Gastrocnemius medialis (tissue), 4 donors: Measurements from ENCODE around the gene TYW1B. TPM values are rescaled to one million over a fixed set of nuclear protein-coding genes. Genes with fewer than 3 reads are reported as not detected.
"Not testable (repeated sequence)": the region's sequence is repeated elsewhere in the genome, so short reads cannot be mapped to it uniquely, and the experiment has no call there.

Experiments used
- ATAC-seq, 2 donors: fragments of 150-250 bp; one replicate each; pipeline ENCODE4 v1.9.1; 2016
- DNase-seq, 2 donors: peaks; one replicate each; pipeline ENCODE4 v3.0.0-alpha.2; 2019
- H3K27ac ChIP-seq, 4 donors: fragments of 200-600 bp; sonication (generic); 1 replicate in 1 of 4; 2 replicates in 3 of 4; pipeline ENCODE4 v1.5.1; 2016 to 2018; ENCODE audit warnings: mild to moderate bottlenecking in 2 of 4, moderate library complexity in 1 of 4
- H3K27me3 ChIP-seq, 3 donors: fragments of 200-600 bp; sonication (generic) in 2 of 3; 1 replicate in 1 of 3; 2 replicates in 2 of 3; pipeline versions ENCODE4 v1.5.1 to v1.6.0; 2016 to 2019; ENCODE audit warnings: mild to moderate bottlenecking in 1 of 3, moderate library complexity in 1 of 3
- H3K36me3 ChIP-seq, 2 donors: fragments of 200-600 bp; sonication (generic) in 1 of 2; one replicate each; pipeline ENCODE4 v1.5.1; 2017 to 2018
- H3K4me1 ChIP-seq, 2 donors: fragments of 200-600 bp; sonication (generic) in 1 of 2; one replicate each; pipeline ENCODE4 v1.5.1; 2016 to 2017; ENCODE audit warnings: mild to moderate bottlenecking in 2 of 2
- H3K4me3 ChIP-seq, 4 donors: fragments of 200-600 bp; sonication (generic) in 3 of 4; 1 replicate in 1 of 4; 2 replicates in 3 of 4; pipeline ENCODE4 v1.5.1; 2016 to 2019; ENCODE audit warnings: mild to moderate bottlenecking in 2 of 4
- H3K9me3 ChIP-seq, 3 donors: fragments of 200-600 bp; sonication (generic) in 2 of 3; 1 replicate in 1 of 3; 2 replicates in 2 of 3; pipeline ENCODE4 v1.5.1; 2016 to 2019
- CTCF ChIP-seq, 5 experiments: fragments of 450-650 bp in 3 of 5; fragments of 200-600 bp in 2 of 5; sonication (generic) in 2 of 5; IDR thresholded peaks in 4 of 5; conservative IDR thresholded peaks in 1 of 5; 1 replicate in 4 of 5; 2 replicates in 1 of 5; pipeline ENCODE4 v1.5.1; 2016 to 2019; ENCODE audit warnings: antibody characterized with exemption in 5 of 5, mild to moderate bottlenecking in 3 of 5, moderate library complexity in 3 of 5
- POLR2A ChIP-seq, 2 donors: fragments of 450-650 bp; IDR thresholded peaks; one replicate each; pipeline ENCODE4 v1.6.1; 2017; ENCODE audit warnings: antibody characterized with exemption in 2 of 2, mild to moderate bottlenecking in 2 of 2, moderate library complexity in 2 of 2
- in situ Hi-C, 4 donors: fragments of 200-750 bp; cut with MboI; loops; one replicate each; pipeline versions ENCODE4 v1.15.0 to v1.8.0; 2017; ENCODE audit warnings: low sequenced_read_pairs in 4 of 4
- intact Hi-C: fragments of 100-400 bp; cut with DNase I; formaldehyde crosslinking; loops from one replicate; pipeline ENCODE4 v1.15.1; 2023; ENCODE audit warnings: low total_unique reads
- total RNA-seq, 4 donors: library from RNA; depleted of rRNA; stranded (reverse); fragments of >200 nt; gene quantifications; one replicate each; pipeline versions ENCODE4 v1.1.0 to v1.2.3, GENCODE V29; 2016

TYW1B gene
- total RNA-seq, 4 donors from 2014 or later: 2.5 to 6.0 (median 2.9) TPM

- peak overlapping the region in 3 of 4 donors; percentile 59 to 65 (median 59) for H3K27ac ChIP-seq
- peak in 1 of 2 donors; percentile 39 for ATAC-seq
- intact Hi-C loops: not testable (repeated sequence)
Measured at GRCh38 chr7:72691442-72691841, 136.6 kb downstream of the TYW1B start.

GRCh38 chr7:72690177-72690576, 137.8 kb downstream of the TYW1B start:
- DNase-seq, H3K4me1 ChIP-seq, in situ Hi-C loops, H3K36me3 ChIP-seq, H3K9me3 ChIP-seq, H3K4me3 ChIP-seq, ATAC-seq, H3K27me3 ChIP-seq, intact Hi-C loops: not testable (repeated sequence)
- peak overlapping the region in 1 of 4 donors; percentile 59 for H3K27ac ChIP-seq

More at GRCh38 chr7:72691442-72691841, 136.6 kb downstream of the TYW1B start:
- H3K9me3 ChIP-seq, DNase-seq, in situ Hi-C loops, H3K4me1 ChIP-seq, H3K36me3 ChIP-seq, H3K4me3 ChIP-seq, H3K27me3 ChIP-seq: not testable (repeated sequence)

- in situ Hi-C loops, H3K4me1 ChIP-seq, DNase-seq, H3K9me3 ChIP-seq, H3K27me3 ChIP-seq, ATAC-seq, H3K36me3 ChIP-seq, intact Hi-C loops, H3K27ac ChIP-seq, H3K4me3 ChIP-seq: not testable (repeated sequence)
Measured at GRCh38 chr7:72689344-72689743, 138.7 kb downstream of the TYW1B start.

GRCh38 chr7:72681211-72681610, 146.8 kb downstream of the TYW1B start:
- ATAC-seq, intact Hi-C loops, H3K9me3 ChIP-seq, DNase-seq, in situ Hi-C loops, H3K36me3 ChIP-seq, H3K27ac ChIP-seq, H3K4me3 ChIP-seq, H3K27me3 ChIP-seq, H3K4me1 ChIP-seq: not testable (repeated sequence)

- ATAC-seq, H3K9me3 ChIP-seq, intact Hi-C loops, H3K4me1 ChIP-seq, DNase-seq, H3K36me3 ChIP-seq, H3K27me3 ChIP-seq, H3K27ac ChIP-seq, H3K4me3 ChIP-seq, in situ Hi-C loops: not testable (repeated sequence)
Measured at GRCh38 chr7:72676880-72677279, 151.1 kb downstream of the TYW1B start.

GRCh38 chr7:72676086-72676690, 151.8 kb downstream of the TYW1B start:
- intact Hi-C loops, ATAC-seq: not testable (repeated sequence)

GRCh38 chr7:72675686-72676085, 152.3 kb downstream of the TYW1B start:
- H3K27me3 ChIP-seq, intact Hi-C loops, H3K4me3 ChIP-seq, H3K9me3 ChIP-seq, H3K27ac ChIP-seq, in situ Hi-C loops, H3K36me3 ChIP-seq, DNase-seq, H3K4me1 ChIP-seq: not testable (repeated sequence)
- peak in 1 of 2 donors; percentile 33 for ATAC-seq

More at GRCh38 chr7:72676086-72676690, 151.8 kb downstream of the TYW1B start:
- H3K9me3 ChIP-seq, in situ Hi-C loops, H3K4me1 ChIP-seq, H3K27ac ChIP-seq, DNase-seq, H3K4me3 ChIP-seq, H3K36me3 ChIP-seq, H3K27me3 ChIP-seq: not testable (repeated sequence)

GRCh38 chr7:72674394-72674793, 153.6 kb downstream of the TYW1B start:
- H3K27me3 ChIP-seq: no peaks in the 10 kb centered on the region
- H3K27ac ChIP-seq: no peak overlapping the region
- H3K9me3 ChIP-seq: no peaks in the 10 kb centered on the region
- peaks cover 0 to 4% of the 10 kb centered on the region in 2 donors for H3K4me1 ChIP-seq
- in situ Hi-C loops: no loop called here
- ATAC-seq (no peak), DNase-seq (no peak)
- no peaks in the 10 kb centered on the region for H3K36me3 ChIP-seq
- no peak overlapping the region for H3K4me3 ChIP-seq
- intact Hi-C loops: no loop called here
- TF ChIP-seq CTCF (IDR thresholded peaks at IDR 0.05 in 4 of 5, conservative IDR thresholded peaks at IDR 0.05 in 1 of 5): no peak
- TF ChIP-seq POLR2A (IDR thresholded peaks at IDR 0.05): no peak

- intact Hi-C loops, DNase-seq, ATAC-seq, H3K4me3 ChIP-seq, in situ Hi-C loops, H3K36me3 ChIP-seq, H3K27me3 ChIP-seq, H3K9me3 ChIP-seq, H3K27ac ChIP-seq, H3K4me1 ChIP-seq: not testable (repeated sequence)
Measured at GRCh38 chr7:72670850-72671249, 157.2 kb downstream of the TYW1B start.

GRCh38 chr7:72668435-72668834, 159.6 kb downstream of the TYW1B start:
- H3K27me3 ChIP-seq, H3K4me1 ChIP-seq, in situ Hi-C loops, DNase-seq, H3K4me3 ChIP-seq, intact Hi-C loops, ATAC-seq, H3K27ac ChIP-seq, H3K36me3 ChIP-seq, H3K9me3 ChIP-seq: not testable (repeated sequence)

GRCh38 chr7:72667049-72667448, 161.0 kb downstream of the TYW1B start:
- H3K9me3 ChIP-seq, H3K27me3 ChIP-seq, in situ Hi-C loops, H3K27ac ChIP-seq, intact Hi-C loops, ATAC-seq, H3K36me3 ChIP-seq, H3K4me3 ChIP-seq, DNase-seq, H3K4me1 ChIP-seq: not testable (repeated sequence)
